K562 (cell line): Measurements from ENCODE around the gene COA7. TPM values are rescaled to one million over a fixed set of nuclear protein-coding genes. Genes with fewer than 3 reads are reported as not detected.

Source experiments
- ATAC-seq: fragments of 200-7000 bp; cut with Tn5 transposase; 3 replicates; pipeline ENCODE4 v1.9.1; 2020; ENCODE audit warnings: moderate library complexity
- BruUV-seq: library from RNA; stranded (reverse); fragments of 400-500 nt; replicated peaks from 2 replicates; lab custom pipeline; 2021; lab: Mats Ljungman, UMichigan
- CTCF ChIA-PET: fragments of 300-600 bp; formaldehyde crosslinking; extraction: SDS; loops from one replicate; lab custom pipeline; 2021; ENCODE audit warnings: low intra/inter-chr PET ratio; lab: Yijun Ruan, JAX
- POLR2A ChIA-PET: fragments of 300-600, 350-650 bp; sonication (Branson Sonifier 250); formaldehyde crosslinking; extraction: SDS; loops from one replicate; lab custom pipeline; 2021; ENCODE audit warnings: antibody characterized with exemption, inconsistent platforms; lab: Yijun Ruan, JAX
- DNase-seq, 4 experiments: peaks; one replicate each; pipeline versions ENCODE4 v3.0.0 to v3.0.0-alpha.2; 2011 to 2018; ENCODE audit warnings: low spot score in 3 of 4, mixed read lengths in 3 of 4; ENCODE audit errors: extremely low read depth in 1 of 4
- FAIRE-seq: peaks from 2 replicates; lab custom pipeline; 2011; peaks lifted over from hg19 to GRCh38; lab: Jason Lieb, UNC
- H2AFZ ChIP-seq: 2 replicates; pipeline ENCODE4 v1.6.0; 2011; ENCODE audit warnings: low read depth, low read length, control low read depth, inconsistent platforms
- H3K27ac ChIP-seq: fragments of 200-600 bp; 3 replicates; pipeline ENCODE4 v1.8.0; 2011; ENCODE audit warnings: low read depth, mild to moderate bottlenecking, control low read depth, inconsistent platforms, low read length, moderate library complexity, mixed read lengths; ENCODE audit errors: extremely low read depth
- H3K27me3 ChIP-seq, 2 experiments: fragments of 300-600 bp in 1 of 2; 2 replicates in 1 of 2; 3 replicates in 1 of 2; pipeline versions ENCODE4 v1.6.0 to v1.8.0; 2011; ENCODE audit warnings: inconsistent platforms in 2 of 2, low read length in 2 of 2, mild to moderate bottlenecking in 1 of 2, mixed read lengths in 1 of 2, moderate library complexity in 1 of 2; ENCODE audit not compliant: control insufficient read depth in 2 of 2, insufficient read depth in 2 of 2
- H3K36me3 ChIP-seq: fragments of 300-600 bp; 3 replicates; pipeline ENCODE4 v1.8.0; 2011; ENCODE audit warnings: mild to moderate bottlenecking, low read length, inconsistent platforms; ENCODE audit not compliant: control insufficient read depth, insufficient read depth
- H3K4me1 ChIP-seq, 2 experiments: fragments of 200-600 bp in 1 of 2; replicated peaks in 1 of 2; 2 replicates in 1 of 2; 3 replicates in 1 of 2; pipeline versions ENCODE4 v1.5.1 to v1.8.0; 2011; ENCODE audit warnings: inconsistent platforms in 2 of 2, low read length in 2 of 2, mild to moderate bottlenecking in 1 of 2, mixed read lengths in 1 of 2, moderate library complexity in 1 of 2; ENCODE audit not compliant: control insufficient read depth in 2 of 2, insufficient read depth in 2 of 2
- H3K4me2 ChIP-seq: 2 replicates; pipeline ENCODE4 v1.6.1; 2011; ENCODE audit warnings: low read length, control low read depth, inconsistent platforms, mixed read lengths; ENCODE audit not compliant: insufficient read depth
- H3K4me3 ChIP-seq: fragments of 200-600 bp; sonication (generic), shearing (Covaris generic); 2 replicates; pipeline ENCODE4 v1.5.1; 2016; ENCODE audit warnings: control low read depth, inconsistent platforms
- H3K79me2 ChIP-seq: fragments of 200-600 bp; 3 replicates; pipeline ENCODE4 v1.8.0; 2011; ENCODE audit warnings: low read length, inconsistent platforms; ENCODE audit not compliant: control insufficient read depth, insufficient read depth
- H3K9ac ChIP-seq, 2 experiments: 2 replicates each; pipeline versions ENCODE4 v1.6.0 to v1.6.1; 2011; ENCODE audit warnings: low read depth in 2 of 2, low read length in 2 of 2, control low read depth in 1 of 2, inconsistent platforms in 1 of 2, mild to moderate bottlenecking in 1 of 2, mixed read lengths in 1 of 2; ENCODE audit not compliant: insufficient read depth in 1 of 2
- H3K9me1 ChIP-seq: one replicate; pipeline ENCODE4 v1.6.0; 2011; ENCODE audit warnings: inconsistent platforms, mild to moderate bottlenecking, low read length, moderate library complexity; ENCODE audit not compliant: control insufficient read depth, insufficient read depth
- H3K9me3 ChIP-seq: replicated peaks from 2 replicates; pipeline ENCODE4 v1.5.1; 2011; ENCODE audit warnings: low read depth, low read length, inconsistent platforms; ENCODE audit not compliant: control insufficient read depth, insufficient read depth
- H4K20me1 ChIP-seq: replicated peaks from 2 replicates; pipeline ENCODE4 v1.6.1; 2011; ENCODE audit warnings: low read length, inconsistent platforms, mixed read lengths; ENCODE audit not compliant: control insufficient read depth, insufficient read depth
- BRD4 ChIP-seq: fragments of 200-600 bp; sonication (generic); IDR thresholded peaks from 2 replicates; pipeline ENCODE4 v1.6.1; 2017; ENCODE audit warnings: inconsistent platforms
- DDX20 ChIP-seq: fragments of 450-650 bp; IDR thresholded peaks from 2 replicates; pipeline ENCODE4 v1.6.1; 2016; ENCODE audit warnings: missing genetic modification characterization, low read depth, mild to moderate bottlenecking, missing compliant biosample characterization, moderate library complexity
- DIDO1 ChIP-seq: fragments of 450-650 bp; IDR thresholded peaks from 2 replicates; pipeline ENCODE4 v1.6.1; 2016; ENCODE audit warnings: low read depth, missing biosample characterization, missing genetic modification characterization
- EGR1 ChIP-seq: fragments of 450-650 bp; conservative IDR thresholded peaks from 2 replicates; pipeline ENCODE4 v1.6.1; 2017; ENCODE audit warnings: mild to moderate bottlenecking
- GTF2E2 ChIP-seq: fragments of 200-800 bp; sonication (Bioruptor generic); IDR thresholded peaks from 2 replicates; pipeline ENCODE4 v1.6.1; 2016; ENCODE audit warnings: missing genetic modification characterization, missing compliant biosample characterization
- NCOA2 ChIP-seq, 2 experiments: fragments of 450-650 bp; IDR thresholded peaks; 2 replicates each; pipeline ENCODE4 v1.6.1; 2018; ENCODE audit warnings: mild to moderate bottlenecking in 2 of 2, moderate library complexity in 1 of 2; ENCODE audit not compliant: partially characterized antibody in 2 of 2
- NONO ChIP-seq, 2 experiments: fragments of 200-400 bp in 1 of 2; fragments of 450-650 bp in 1 of 2; formaldehyde crosslinking in 1 of 2; IDR thresholded peaks; 2 replicates each; pipeline ENCODE4 v1.6.1; 2017; ENCODE audit warnings: low read depth in 2 of 2, mild to moderate bottlenecking in 2 of 2, moderate library complexity in 2 of 2, low read length in 1 of 2
- PHF20 ChIP-seq: fragments of 450-650 bp; IDR thresholded peaks from 2 replicates; pipeline ENCODE4 v1.6.1; 2018; ENCODE audit not compliant: partially characterized antibody
- POLR3A ChIP-seq: IDR thresholded peaks from 2 replicates; pipeline ENCODE4 v1.6.1; 2011; ENCODE audit warnings: borderline replicate concordance, mild to moderate bottlenecking, moderate library complexity; ENCODE audit not compliant: insufficient read length, insufficient read depth; ENCODE audit errors: extremely low read depth
- PYGO2 ChIP-seq: fragments of 450-650 bp; IDR thresholded peaks from 2 replicates; pipeline ENCODE4 v1.6.1; 2016; ENCODE audit warnings: mild to moderate bottlenecking, missing genetic modification characterization, moderate library complexity, missing compliant biosample characterization
- RBM22 ChIP-seq: fragments of 200-400 bp; formaldehyde crosslinking; IDR thresholded peaks from 2 replicates; pipeline ENCODE4 v1.6.1; 2018; ENCODE audit warnings: low read length, low read depth; ENCODE audit not compliant: poor library complexity, severe bottlenecking
- SETDB1 ChIP-seq: IDR thresholded peaks from one replicate; pipeline ENCODE4 v1.6.1; 2012; ENCODE audit warnings: low read length, control low read depth, inconsistent platforms
- ZNF232 ChIP-seq: sonication (generic); formaldehyde crosslinking; IDR thresholded peaks from 2 replicates; pipeline ENCODE4 v1.8.0; 2022; ENCODE audit warnings: mild to moderate bottlenecking, missing genetic modification reagents
- ZNF561 ChIP-seq: fragments of 450-650 bp; formaldehyde crosslinking; conservative IDR thresholded peaks from 2 replicates; pipeline ENCODE4 v1.4.0; 2020; ENCODE audit warnings: mild to moderate bottlenecking, moderate library complexity
- ZNF586 ChIP-seq: fragments of 450-650 bp; formaldehyde crosslinking; conservative IDR thresholded peaks from 2 replicates; pipeline ENCODE4 v1.4.0; 2020; ENCODE audit warnings: mild to moderate bottlenecking, moderate library complexity
- ZNF695 ChIP-seq: fragments of 450-650 bp; formaldehyde crosslinking; IDR thresholded peaks from 2 replicates; pipeline ENCODE4 v1.4.0; 2020; ENCODE audit warnings: mild to moderate bottlenecking, moderate library complexity
- WGBS: fragments of 100-300 bp; shearing (Covaris generic); methylation state at CpG from one replicate; pipeline ENCODE4 v1.1.6; 2016; ENCODE audit warnings: low coverage, mixed read lengths; ENCODE audit not compliant: insufficient coverage; ENCODE audit errors: missing lambda C conversion rate; 5-methylcytosine and 5-hydroxymethylcytosine counted together
- in situ Hi-C: fragments of 300-500 bp; cut with MboI; formaldehyde crosslinking; loops from 4 replicates; pipeline ENCODE4 v1.15.0; 2018; ENCODE audit warnings: inconsistent platforms, mixed read lengths
- intact Hi-C: fragments of 100-400 bp; cut with micrococcal nuclease; formaldehyde crosslinking; loops from 2 replicates; pipeline ENCODE4 v1.14.2; 2022
- polyA plus RNA-seq, 8 experiments: library from polyadenylated mRNA; depleted of rRNA in 4 of 8; stranded (reverse) in 5 of 8; unstranded in 3 of 8; fragments of >200 nt; fragmentation: Nextera tagmentation in 2 of 8; fragmentation: Illumina TruSeq in 1 of 8; extraction: Ambion mirVana in 2 of 8; extraction: Trizol in 1 of 8; gene quantifications; 2 replicates each; pipeline versions ENCODE4 v1.2.1 to v1.2.3, GENCODE V29; 2011 to 2014; ENCODE audit warnings: inconsistent platforms in 1 of 8, missing spikeins in 1 of 8
- total RNA-seq, 7 experiments: library from RNA; depleted of rRNA in 6 of 7; stranded (reverse); fragments of >200 nt in 6 of 7; fragmentation: Illumina TruSeq in 2 of 7; extraction: Trizol in 2 of 7; gene quantifications; 2 replicates each; pipeline versions ENCODE4 v1.2.1 to v1.2.3, GENCODE V29; 2011 to 2021; ENCODE audit warnings: low replicate concordance in 1 of 7
- TF ChIP-seq, protein P1 (sequence below): fragments of 250-450 bp; sonication (Bioruptor Pico); IDR thresholded peaks from 2 replicates; pipeline ENCODE4 v1.8.0; 2022; ENCODE audit warnings: moderate library complexity, mild to moderate bottlenecking, inconsistent platforms
- TF ChIP-seq, protein P2 (sequence below): fragments of 450-650 bp; IDR thresholded peaks from 2 replicates; pipeline ENCODE4 v1.7.1; 2018; ENCODE audit warnings: mild to moderate bottlenecking, low read depth; ENCODE audit not compliant: partially characterized antibody
- TF ChIP-seq, protein P3 (sequence below): IDR thresholded peaks from 2 replicates; pipeline ENCODE4 v1.6.1; 2011; ENCODE audit not compliant: insufficient read length; ENCODE audit errors: extremely low read depth

COA7 gene
- total and polyA plus RNA-seq, 9 of the 15 experiments (the other 6 are each of a cell fraction or from before 2014, with no cell fraction given), result 19.4 to 82.8 (median 51.0) TPM

DNA sequence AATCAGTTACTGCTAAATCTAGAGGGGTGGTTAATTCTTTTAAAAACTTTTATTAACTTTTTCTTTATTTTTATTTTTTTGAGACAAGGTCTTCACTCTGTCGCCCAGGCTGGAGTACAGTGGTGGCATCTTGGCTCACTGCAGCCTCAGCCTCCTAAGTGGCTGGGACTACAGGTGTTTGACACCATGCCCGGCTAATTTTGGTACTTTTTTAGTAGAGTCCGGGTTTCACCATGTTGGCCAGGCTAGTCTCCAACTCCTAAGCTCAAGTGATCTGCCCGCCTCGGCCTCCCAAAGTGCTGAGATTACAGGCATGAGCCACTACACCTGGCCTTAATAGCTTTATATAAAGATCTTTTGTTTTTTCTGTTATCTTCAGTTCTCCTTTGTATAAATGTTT, 40.0 kb upstream of the COA7 start:
- no peak for TF ChIP-seq ZNF695
- no peak for TF ChIP-seq PHF20
- TF ChIP-seq DIDO1 (tag), result no peak
- no peak for TF ChIP-seq DDX20 (tag)
- no peak for TF ChIP-seq RBM22
- no peak for TF ChIP-seq NONO (IDR thresholded peaks at IDR 0.05; ENCODE audit: low read depth in 2 of 2, low read length in 1 of 2)
- TF ChIP-seq, protein P1, sequence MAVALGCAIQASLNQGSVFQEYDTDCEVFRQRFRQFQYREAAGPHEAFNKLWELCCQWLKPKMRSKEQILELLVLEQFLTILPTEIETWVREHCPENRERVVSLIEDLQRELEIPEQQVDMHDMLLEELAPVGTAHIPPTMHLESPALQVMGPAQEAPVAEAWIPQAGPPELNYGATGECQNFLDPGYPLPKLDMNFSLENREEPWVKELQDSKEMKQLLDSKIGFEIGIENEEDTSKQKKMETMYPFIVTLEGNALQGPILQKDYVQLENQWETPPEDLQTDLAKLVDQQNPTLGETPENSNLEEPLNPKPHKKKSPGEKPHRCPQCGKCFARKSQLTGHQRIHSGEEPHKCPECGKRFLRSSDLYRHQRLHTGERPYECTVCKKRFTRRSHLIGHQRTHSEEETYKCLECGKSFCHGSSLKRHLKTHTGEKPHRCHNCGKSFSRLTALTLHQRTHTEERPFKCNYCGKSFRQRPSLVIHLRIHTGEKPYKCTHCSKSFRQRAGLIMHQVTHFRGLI (CRISPR knock-in tag), result no peak
- no peak for TF ChIP-seq ZNF561
- TF ChIP-seq SETDB1, result no peak
- TF ChIP-seq ZNF586 (CRISPR knock-in tag), result no peak
- TF ChIP-seq ZNF232, result no peak
- TF ChIP-seq, protein P2, sequence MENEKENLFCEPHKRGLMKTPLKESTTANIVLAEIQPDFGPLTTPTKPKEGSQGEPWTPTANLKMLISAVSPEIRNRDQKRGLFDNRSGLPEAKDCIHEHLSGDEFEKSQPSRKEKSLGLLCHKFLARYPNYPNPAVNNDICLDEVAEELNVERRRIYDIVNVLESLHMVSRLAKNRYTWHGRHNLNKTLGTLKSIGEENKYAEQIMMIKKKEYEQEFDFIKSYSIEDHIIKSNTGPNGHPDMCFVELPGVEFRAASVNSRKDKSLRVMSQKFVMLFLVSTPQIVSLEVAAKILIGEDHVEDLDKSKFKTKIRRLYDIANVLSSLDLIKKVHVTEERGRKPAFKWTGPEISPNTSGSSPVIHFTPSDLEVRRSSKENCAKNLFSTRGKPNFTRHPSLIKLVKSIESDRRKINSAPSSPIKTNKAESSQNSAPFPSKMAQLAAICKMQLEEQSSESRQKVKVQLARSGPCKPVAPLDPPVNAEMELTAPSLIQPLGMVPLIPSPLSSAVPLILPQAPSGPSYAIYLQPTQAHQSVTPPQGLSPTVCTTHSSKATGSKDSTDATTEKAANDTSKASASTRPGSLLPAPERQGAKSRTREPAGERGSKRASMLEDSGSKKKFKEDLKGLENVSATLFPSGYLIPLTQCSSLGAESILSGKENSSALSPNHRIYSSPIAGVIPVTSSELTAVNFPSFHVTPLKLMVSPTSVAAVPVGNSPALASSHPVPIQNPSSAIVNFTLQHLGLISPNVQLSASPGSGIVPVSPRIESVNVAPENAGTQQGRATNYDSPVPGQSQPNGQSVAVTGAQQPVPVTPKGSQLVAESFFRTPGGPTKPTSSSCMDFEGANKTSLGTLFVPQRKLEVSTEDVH, result no peak
- TF ChIP-seq GTF2E2 (tag), result no peak
- TF ChIP-seq, protein P3, sequence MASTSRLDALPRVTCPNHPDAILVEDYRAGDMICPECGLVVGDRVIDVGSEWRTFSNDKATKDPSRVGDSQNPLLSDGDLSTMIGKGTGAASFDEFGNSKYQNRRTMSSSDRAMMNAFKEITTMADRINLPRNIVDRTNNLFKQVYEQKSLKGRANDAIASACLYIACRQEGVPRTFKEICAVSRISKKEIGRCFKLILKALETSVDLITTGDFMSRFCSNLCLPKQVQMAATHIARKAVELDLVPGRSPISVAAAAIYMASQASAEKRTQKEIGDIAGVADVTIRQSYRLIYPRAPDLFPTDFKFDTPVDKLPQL, result no peak
- no peak for TF ChIP-seq NCOA2 (IDR thresholded peaks at IDR 0.05; ENCODE audit: partially characterized antibody in 2 of 2)
- TF ChIP-seq BRD4, result no peak
- TF ChIP-seq PYGO2, result no peak
- TF ChIP-seq EGR1, result no peak
- no peak for TF ChIP-seq POLR3A
- in situ Hi-C loops, result no loop called here
- CTCF ChIA-PET, result interaction anchor here (0.6 kb wide), 2 partner anchors 64 to 379 kb away, joined by 3 to 5 read pairs; no protein-coding TSS in a partner anchor
- WGBS, result 86% methylated on average over 5 of the region's 5 CpGs
- POLR2A ChIA-PET, result interaction anchor here (0.6 to 1.7 kb wide), 4 partner anchors 11 to 716 kb away, joined by 3 to 6 read pairs (median 4); no protein-coding TSS in a partner anchor
- Histone ChIP-seq H2AFZ (no peak overlapping the region), H3K79me2 (peaks cover 18% of the 10 kb centered on the region; the same call in 1 of the 3 replicates), H3K4me3 (no peak overlapping the region), H3K4me1 (peaks cover 12 to 13% of the 10 kb centered on the region in 2 experiments; a peak in 4 of 5 replicates), H3K4me2 (no peak overlapping the region), H3K9me3 (no peaks in the 10 kb centered on the region), H3K36me3 (no peaks in the 10 kb centered on the region; the same call in 2 of the 3 replicates), H4K20me1 (no peaks in the 10 kb centered on the region), H3K9ac (no peak overlapping the region), H3K27me3 (no peaks in the 10 kb centered on the region), H3K9me1 (no peaks in the 10 kb centered on the region), H3K27ac (no peak overlapping the region)
- FAIRE-seq (no peak), ATAC-seq (no peak), DNase-seq (no peak)
- intact Hi-C loops, result no loop called here
- no TSS peak for BruUV-seq
